ENCODE measurements around the gene ZFP91. TPM values are rescaled to one million over a fixed set of nuclear protein-coding genes. Genes with fewer than 3 reads are reported as not detected.

The ZFP91 gene
- total RNA-seq, 1 experiment from 2014 or later: 20.5 TPM

- no peak overlapping the region for H3K4me3 ChIP-seq (ENCODE audit: insufficient read depth, low read depth, low read length)
- no peak for DNase-seq
Observed at GRCh38 chr11:58631378-58631777, 52.5 kb downstream of the ZFP91 start.

GRCh38 chr11:58632510-58632909, 53.6 kb downstream of the ZFP91 start:
- H3K27me3 ChIP-seq (ENCODE audit: control insufficient read depth, insufficient read depth, low read length): no peaks in the 10 kb centered on the region
- DNase-seq: no peak
- no peak overlapping the region for H3K4me3 ChIP-seq (ENCODE audit: insufficient read depth, low read depth, low read length)
- no peaks in the 10 kb centered on the region for H3K36me3 ChIP-seq (replicated peaks; ENCODE audit: control insufficient read depth, insufficient read depth, low read length)

More at GRCh38 chr11:58631378-58631777, 52.5 kb downstream of the ZFP91 start:
- Histone ChIP-seq H3K36me3 (replicated peaks; ENCODE audit: control insufficient read depth, insufficient read depth, low read length) (no peaks in the 10 kb centered on the region), H3K27me3 (ENCODE audit: control insufficient read depth, insufficient read depth, low read length) (no peaks in the 10 kb centered on the region)

GRCh38 chr11:58636587-58636986, 57.7 kb downstream of the ZFP91 start:
- no peak overlapping the region for H3K4me3 ChIP-seq (ENCODE audit: insufficient read depth, low read depth, low read length)
- no peaks in the 10 kb centered on the region for H3K27me3 ChIP-seq (ENCODE audit: control insufficient read depth, insufficient read depth, low read length)
- DNase-seq: no peak
- H3K36me3 ChIP-seq (replicated peaks; ENCODE audit: control insufficient read depth, insufficient read depth, low read length): no peaks in the 10 kb centered on the region

GRCh38 chr11:58637371-58637770, 58.5 kb downstream of the ZFP91 start:
- Histone ChIP-seq H3K36me3 (replicated peaks; ENCODE audit: control insufficient read depth, insufficient read depth, low read length) (no peaks in the 10 kb centered on the region), H3K4me3 (ENCODE audit: insufficient read depth, low read depth, low read length) (no peak overlapping the region), H3K27me3 (ENCODE audit: control insufficient read depth, insufficient read depth, low read length) (no peaks in the 10 kb centered on the region)
- no peak for DNase-seq

GRCh38 chr11:58639103-58639502, 60.2 kb downstream of the ZFP91 start:
- H3K4me3 ChIP-seq (ENCODE audit: insufficient read depth, low read depth, low read length): no peak overlapping the region
- H3K27me3 ChIP-seq (ENCODE audit: control insufficient read depth, insufficient read depth, low read length): no peaks in the 10 kb centered on the region
- DNase-seq: no peak

GRCh38 chr11:58639669-58640068, 60.8 kb downstream of the ZFP91 start:
- Histone ChIP-seq H3K27me3 (ENCODE audit: control insufficient read depth, insufficient read depth, low read length) (no peaks in the 10 kb centered on the region), H3K36me3 (replicated peaks; ENCODE audit: control insufficient read depth, insufficient read depth, low read length) (no peaks in the 10 kb centered on the region), H3K4me3 (ENCODE audit: insufficient read depth, low read depth, low read length) (no peak overlapping the region)
- DNase-seq: no peak

More at GRCh38 chr11:58639103-58639502, 60.2 kb downstream of the ZFP91 start:
- H3K36me3 ChIP-seq (replicated peaks; ENCODE audit: control insufficient read depth, insufficient read depth, low read length): no peaks in the 10 kb centered on the region

GRCh38 chr11:58640386-58641023, 61.6 kb downstream of the ZFP91 start:
- DNase-seq: no peak
- Histone ChIP-seq H3K4me3 (ENCODE audit: insufficient read depth, low read depth, low read length) (no peak overlapping the region), H3K27me3 (ENCODE audit: control insufficient read depth, insufficient read depth, low read length) (no peaks in the 10 kb centered on the region), H3K36me3 (replicated peaks; ENCODE audit: control insufficient read depth, insufficient read depth, low read length) (no peaks in the 10 kb centered on the region)

GRCh38 chr11:58641341-58641740, 62.5 kb downstream of the ZFP91 start:
- no peaks in the 10 kb centered on the region for H3K27me3 ChIP-seq (ENCODE audit: control insufficient read depth, insufficient read depth, low read length)
- DNase-seq: no peak
- H3K36me3 ChIP-seq (replicated peaks; ENCODE audit: control insufficient read depth, insufficient read depth, low read length): no peaks in the 10 kb centered on the region
- no peak overlapping the region for H3K4me3 ChIP-seq (ENCODE audit: insufficient read depth, low read depth, low read length)

GRCh38 chr11:58641803-58642581, 63.1 kb downstream of the ZFP91 start:
- Histone ChIP-seq H3K36me3 (replicated peaks; ENCODE audit: control insufficient read depth, insufficient read depth, low read length) (no peaks in the 10 kb centered on the region), H3K4me3 (ENCODE audit: insufficient read depth, low read depth, low read length) (no peak overlapping the region), H3K27me3 (ENCODE audit: control insufficient read depth, insufficient read depth, low read length) (no peaks in the 10 kb centered on the region)
- DNase-seq: no peak

- Histone ChIP-seq H3K27me3 (ENCODE audit: control insufficient read depth, insufficient read depth, low read length) (no peaks in the 10 kb centered on the region), H3K4me3 (ENCODE audit: insufficient read depth, low read depth, low read length) (no peak overlapping the region), H3K36me3 (replicated peaks; ENCODE audit: control insufficient read depth, insufficient read depth, low read length) (no peaks in the 10 kb centered on the region)
- DNase-seq: no peak
Observed at GRCh38 chr11:58645854-58646253, 67.0 kb downstream of the ZFP91 start.

- H3K4me3 ChIP-seq (ENCODE audit: insufficient read depth, low read depth, low read length): no peak overlapping the region
- H3K36me3 ChIP-seq (replicated peaks; ENCODE audit: control insufficient read depth, insufficient read depth, low read length): no peaks in the 10 kb centered on the region
- DNase-seq: no peak
- no peaks in the 10 kb centered on the region for H3K27me3 ChIP-seq (ENCODE audit: control insufficient read depth, insufficient read depth, low read length)
Observed at GRCh38 chr11:58647141-58647699, 68.4 kb downstream of the ZFP91 start.

- DNase-seq: no peak
- Histone ChIP-seq H3K27me3 (ENCODE audit: control insufficient read depth, insufficient read depth, low read length) (no peaks in the 10 kb centered on the region), H3K4me3 (ENCODE audit: insufficient read depth, low read depth, low read length) (no peak overlapping the region), H3K36me3 (replicated peaks; ENCODE audit: control insufficient read depth, insufficient read depth, low read length) (no peaks in the 10 kb centered on the region)
Observed at GRCh38 chr11:58647866-58648265, 69.0 kb downstream of the ZFP91 start.

GRCh38 chr11:58649623-58650022, 70.8 kb downstream of the ZFP91 start:
- Histone ChIP-seq H3K36me3 (replicated peaks; ENCODE audit: control insufficient read depth, insufficient read depth, low read length) (no peaks in the 10 kb centered on the region), H3K27me3 (ENCODE audit: control insufficient read depth, insufficient read depth, low read length) (no peaks in the 10 kb centered on the region), H3K4me3 (ENCODE audit: insufficient read depth, low read depth, low read length) (no peak overlapping the region)
- no peak for DNase-seq

GRCh38 chr11:58650496-58650895, 71.6 kb downstream of the ZFP91 start:
- no peak overlapping the region for H3K4me3 ChIP-seq (ENCODE audit: insufficient read depth, low read depth, low read length)
- no peaks in the 10 kb centered on the region for H3K36me3 ChIP-seq (replicated peaks; ENCODE audit: control insufficient read depth, insufficient read depth, low read length)
- no peak for DNase-seq
- H3K27me3 ChIP-seq (ENCODE audit: control insufficient read depth, insufficient read depth, low read length): no peaks in the 10 kb centered on the region

- no peak overlapping the region for H3K4me3 ChIP-seq (ENCODE audit: insufficient read depth, low read depth, low read length)
- H3K27me3 ChIP-seq (ENCODE audit: control insufficient read depth, insufficient read depth, low read length): no peaks in the 10 kb centered on the region
- no peaks in the 10 kb centered on the region for H3K36me3 ChIP-seq (replicated peaks; ENCODE audit: control insufficient read depth, insufficient read depth, low read length)
- no peak for DNase-seq
Observed at GRCh38 chr11:58652726-58653280, 73.9 kb downstream of the ZFP91 start.

Measured in H7 (cell line).